ENCODE results near the gene TTC12. TPM values are rescaled to one million over a fixed set of nuclear protein-coding genes. Genes with fewer than 3 reads are reported as not detected.

Gene TTC12
- total RNA-seq, 1 experiment from 2014 or later = 7.6 TPM

DNA sequence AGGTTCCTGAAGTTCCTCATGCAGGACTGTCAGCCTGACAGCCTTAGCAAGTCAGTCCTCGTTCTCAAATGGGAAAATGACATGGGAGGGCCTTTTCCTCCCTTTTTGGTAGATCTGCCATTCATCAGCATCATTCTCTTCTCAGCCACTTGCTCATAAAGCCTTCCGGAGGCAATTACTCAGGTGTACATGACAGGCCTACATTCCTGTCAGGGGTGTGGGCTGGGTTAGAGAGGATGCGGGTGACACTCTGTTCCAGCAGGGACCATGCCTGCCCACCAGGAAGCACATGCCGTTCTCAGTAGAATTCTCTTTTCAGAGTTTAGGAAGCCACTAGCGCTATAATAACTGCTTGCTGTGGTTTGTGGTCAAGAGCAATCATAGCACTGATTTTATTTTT lies 49.0 kb downstream of the TTC12 start:
- H3K27ac Mint-ChIP-seq = no peak overlapping the region
- no peaks in the 10 kb centered on the region for H3K9me3 Mint-ChIP-seq
- no peak for TF ChIP-seq NFYB (CRISPR knock-in tag; conservative IDR thresholded peaks at IDR 0.05; ENCODE audit: low read depth)
- TF ChIP-seq, protein P1, sequence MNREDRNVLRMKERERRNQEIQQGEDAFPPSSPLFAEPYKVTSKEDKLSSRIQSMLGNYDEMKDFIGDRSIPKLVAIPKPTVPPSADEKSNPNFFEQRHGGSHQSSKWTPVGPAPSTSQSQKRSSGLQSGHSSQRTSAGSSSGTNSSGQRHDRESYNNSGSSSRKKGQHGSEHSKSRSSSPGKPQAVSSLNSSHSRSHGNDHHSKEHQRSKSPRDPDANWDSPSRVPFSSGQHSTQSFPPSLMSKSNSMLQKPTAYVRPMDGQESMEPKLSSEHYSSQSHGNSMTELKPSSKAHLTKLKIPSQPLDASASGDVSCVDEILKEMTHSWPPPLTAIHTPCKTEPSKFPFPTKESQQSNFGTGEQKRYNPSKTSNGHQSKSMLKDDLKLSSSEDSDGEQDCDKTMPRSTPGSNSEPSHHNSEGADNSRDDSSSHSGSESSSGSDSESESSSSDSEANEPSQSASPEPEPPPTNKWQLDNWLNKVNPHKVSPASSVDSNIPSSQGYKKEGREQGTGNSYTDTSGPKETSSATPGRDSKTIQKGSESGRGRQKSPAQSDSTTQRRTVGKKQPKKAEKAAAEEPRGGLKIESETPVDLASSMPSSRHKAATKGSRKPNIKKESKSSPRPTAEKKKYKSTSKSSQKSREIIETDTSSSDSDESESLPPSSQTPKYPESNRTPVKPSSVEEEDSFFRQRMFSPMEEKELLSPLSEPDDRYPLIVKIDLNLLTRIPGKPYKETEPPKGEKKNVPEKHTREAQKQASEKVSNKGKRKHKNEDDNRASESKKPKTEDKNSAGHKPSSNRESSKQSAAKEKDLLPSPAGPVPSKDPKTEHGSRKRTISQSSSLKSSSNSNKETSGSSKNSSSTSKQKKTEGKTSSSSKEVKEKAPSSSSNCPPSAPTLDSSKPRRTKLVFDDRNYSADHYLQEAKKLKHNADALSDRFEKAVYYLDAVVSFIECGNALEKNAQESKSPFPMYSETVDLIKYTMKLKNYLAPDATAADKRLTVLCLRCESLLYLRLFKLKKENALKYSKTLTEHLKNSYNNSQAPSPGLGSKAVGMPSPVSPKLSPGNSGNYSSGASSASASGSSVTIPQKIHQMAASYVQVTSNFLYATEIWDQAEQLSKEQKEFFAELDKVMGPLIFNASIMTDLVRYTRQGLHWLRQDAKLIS (CRISPR knock-in tag; IDR thresholded peaks at IDR 0.05; ENCODE audit: borderline replicate concordance) = no peak
- TF ChIP-seq, protein P2, sequence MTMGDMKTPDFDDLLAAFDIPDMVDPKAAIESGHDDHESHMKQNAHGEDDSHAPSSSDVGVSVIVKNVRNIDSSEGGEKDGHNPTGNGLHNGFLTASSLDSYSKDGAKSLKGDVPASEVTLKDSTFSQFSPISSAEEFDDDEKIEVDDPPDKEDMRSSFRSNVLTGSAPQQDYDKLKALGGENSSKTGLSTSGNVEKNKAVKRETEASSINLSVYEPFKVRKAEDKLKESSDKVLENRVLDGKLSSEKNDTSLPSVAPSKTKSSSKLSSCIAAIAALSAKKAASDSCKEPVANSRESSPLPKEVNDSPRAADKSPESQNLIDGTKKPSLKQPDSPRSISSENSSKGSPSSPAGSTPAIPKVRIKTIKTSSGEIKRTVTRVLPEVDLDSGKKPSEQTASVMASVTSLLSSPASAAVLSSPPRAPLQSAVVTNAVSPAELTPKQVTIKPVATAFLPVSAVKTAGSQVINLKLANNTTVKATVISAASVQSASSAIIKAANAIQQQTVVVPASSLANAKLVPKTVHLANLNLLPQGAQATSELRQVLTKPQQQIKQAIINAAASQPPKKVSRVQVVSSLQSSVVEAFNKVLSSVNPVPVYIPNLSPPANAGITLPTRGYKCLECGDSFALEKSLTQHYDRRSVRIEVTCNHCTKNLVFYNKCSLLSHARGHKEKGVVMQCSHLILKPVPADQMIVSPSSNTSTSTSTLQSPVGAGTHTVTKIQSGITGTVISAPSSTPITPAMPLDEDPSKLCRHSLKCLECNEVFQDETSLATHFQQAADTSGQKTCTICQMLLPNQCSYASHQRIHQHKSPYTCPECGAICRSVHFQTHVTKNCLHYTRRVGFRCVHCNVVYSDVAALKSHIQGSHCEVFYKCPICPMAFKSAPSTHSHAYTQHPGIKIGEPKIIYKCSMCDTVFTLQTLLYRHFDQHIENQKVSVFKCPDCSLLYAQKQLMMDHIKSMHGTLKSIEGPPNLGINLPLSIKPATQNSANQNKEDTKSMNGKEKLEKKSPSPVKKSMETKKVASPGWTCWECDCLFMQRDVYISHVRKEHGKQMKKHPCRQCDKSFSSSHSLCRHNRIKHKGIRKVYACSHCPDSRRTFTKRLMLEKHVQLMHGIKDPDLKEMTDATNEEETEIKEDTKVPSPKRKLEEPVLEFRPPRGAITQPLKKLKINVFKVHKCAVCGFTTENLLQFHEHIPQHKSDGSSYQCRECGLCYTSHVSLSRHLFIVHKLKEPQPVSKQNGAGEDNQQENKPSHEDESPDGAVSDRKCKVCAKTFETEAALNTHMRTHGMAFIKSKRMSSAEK (CRISPR knock-in tag; IDR thresholded peaks at IDR 0.05; ENCODE audit: borderline replicate concordance) = no peak
- TF ChIP-seq SMAD3 (CRISPR knock-in tag; IDR thresholded peaks at IDR 0.05; ENCODE audit: borderline replicate concordance) = no peak
- no peak for TF ChIP-seq NFE2L1 (CRISPR knock-in tag; IDR thresholded peaks at IDR 0.05)
- TF ChIP-seq ZNF671 (CRISPR knock-in tag; IDR thresholded peaks at IDR 0.05) = no peak
- TF ChIP-seq ZNF219 (CRISPR knock-in tag; IDR thresholded peaks at IDR 0.05; ENCODE audit: borderline replicate concordance) = no peak
- no peak for TF ChIP-seq ETV6 (CRISPR knock-in tag; IDR thresholded peaks at IDR 0.05)
- TF ChIP-seq STAT6 (CRISPR knock-in tag; conservative IDR thresholded peaks at IDR 0.05; ENCODE audit: low read depth) = no peak
- TF ChIP-seq HMGA2 (CRISPR knock-in tag; IDR thresholded peaks at IDR 0.05) = no peak
- no peak for TF ChIP-seq ZNF232 (CRISPR knock-in tag; IDR thresholded peaks at IDR 0.05)
- no peak for TF ChIP-seq ESRRA (CRISPR knock-in tag; IDR thresholded peaks at IDR 0.05; ENCODE audit: borderline replicate concordance)
- no peak for TF ChIP-seq OVOL2 (CRISPR knock-in tag; IDR thresholded peaks at IDR 0.05; ENCODE audit: borderline replicate concordance)
- TF ChIP-seq GTF2I (CRISPR knock-in tag; conservative IDR thresholded peaks at IDR 0.05) = no peak
- no peaks in the 10 kb centered on the region for H3K27me3 Mint-ChIP-seq (ENCODE audit: low read depth)
- POLR2A ChIA-PET = no interaction called here
- ATAC-seq (no peak), DNase-seq (ENCODE audit: low spot score) (no peak)
- H3K4me3 Mint-ChIP-seq = no peak overlapping the region
- no peaks in the 10 kb centered on the region for H3K36me3 Mint-ChIP-seq
- CTCF ChIA-PET = no interaction called here
- peaks cover 9% of the 10 kb centered on the region for H3K4me1 Mint-ChIP-seq

- Mint-ChIP-seq H3K27ac (no peak overlapping the region), H3K36me3 (no peaks in the 10 kb centered on the region), H3K4me3 (no peak overlapping the region), H3K9me3 (no peaks in the 10 kb centered on the region), H3K27me3 (ENCODE audit: low read depth) (no peaks in the 10 kb centered on the region), H3K4me1 (peaks cover 11% of the 10 kb centered on the region)
- ATAC-seq (peak; percentile 48), DNase-seq (ENCODE audit: low spot score) (no peak)
- POLR2A ChIA-PET = no interaction called here
- CTCF ChIA-PET = no interaction called here
- no peak for TF ChIP-seq CBFB (CRISPR knock-in tag; IDR thresholded peaks at IDR 0.05; ENCODE audit: low read depth)
- TF ChIP-seq FOXK1 (CRISPR knock-in tag; IDR thresholded peaks at IDR 0.05) = no peak
- no peak for TF ChIP-seq ZNF232 (CRISPR knock-in tag; IDR thresholded peaks at IDR 0.05)
- TF ChIP-seq NR2C2 (CRISPR knock-in tag; IDR thresholded peaks at IDR 0.05) = no peak
- no peak for TF ChIP-seq ESRRA (CRISPR knock-in tag; IDR thresholded peaks at IDR 0.05; ENCODE audit: borderline replicate concordance)
- TF ChIP-seq, protein P3, sequence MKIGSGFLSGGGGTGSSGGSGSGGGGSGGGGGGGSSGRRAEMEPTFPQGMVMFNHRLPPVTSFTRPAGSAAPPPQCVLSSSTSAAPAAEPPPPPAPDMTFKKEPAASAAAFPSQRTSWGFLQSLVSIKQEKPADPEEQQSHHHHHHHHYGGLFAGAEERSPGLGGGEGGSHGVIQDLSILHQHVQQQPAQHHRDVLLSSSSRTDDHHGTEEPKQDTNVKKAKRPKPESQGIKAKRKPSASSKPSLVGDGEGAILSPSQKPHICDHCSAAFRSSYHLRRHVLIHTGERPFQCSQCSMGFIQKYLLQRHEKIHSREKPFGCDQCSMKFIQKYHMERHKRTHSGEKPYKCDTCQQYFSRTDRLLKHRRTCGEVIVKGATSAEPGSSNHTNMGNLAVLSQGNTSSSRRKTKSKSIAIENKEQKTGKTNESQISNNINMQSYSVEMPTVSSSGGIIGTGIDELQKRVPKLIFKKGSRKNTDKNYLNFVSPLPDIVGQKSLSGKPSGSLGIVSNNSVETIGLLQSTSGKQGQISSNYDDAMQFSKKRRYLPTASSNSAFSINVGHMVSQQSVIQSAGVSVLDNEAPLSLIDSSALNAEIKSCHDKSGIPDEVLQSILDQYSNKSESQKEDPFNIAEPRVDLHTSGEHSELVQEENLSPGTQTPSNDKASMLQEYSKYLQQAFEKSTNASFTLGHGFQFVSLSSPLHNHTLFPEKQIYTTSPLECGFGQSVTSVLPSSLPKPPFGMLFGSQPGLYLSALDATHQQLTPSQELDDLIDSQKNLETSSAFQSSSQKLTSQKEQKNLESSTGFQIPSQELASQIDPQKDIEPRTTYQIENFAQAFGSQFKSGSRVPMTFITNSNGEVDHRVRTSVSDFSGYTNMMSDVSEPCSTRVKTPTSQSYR (CRISPR knock-in tag; IDR thresholded peaks at IDR 0.05) = no peak
- TF ChIP-seq, protein P4, sequence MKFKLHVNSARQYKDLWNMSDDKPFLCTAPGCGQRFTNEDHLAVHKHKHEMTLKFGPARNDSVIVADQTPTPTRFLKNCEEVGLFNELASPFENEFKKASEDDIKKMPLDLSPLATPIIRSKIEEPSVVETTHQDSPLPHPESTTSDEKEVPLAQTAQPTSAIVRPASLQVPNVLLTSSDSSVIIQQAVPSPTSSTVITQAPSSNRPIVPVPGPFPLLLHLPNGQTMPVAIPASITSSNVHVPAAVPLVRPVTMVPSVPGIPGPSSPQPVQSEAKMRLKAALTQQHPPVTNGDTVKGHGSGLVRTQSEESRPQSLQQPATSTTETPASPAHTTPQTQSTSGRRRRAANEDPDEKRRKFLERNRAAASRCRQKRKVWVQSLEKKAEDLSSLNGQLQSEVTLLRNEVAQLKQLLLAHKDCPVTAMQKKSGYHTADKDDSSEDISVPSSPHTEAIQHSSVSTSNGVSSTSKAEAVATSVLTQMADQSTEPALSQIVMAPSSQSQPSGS (CRISPR knock-in tag; IDR thresholded peaks at IDR 0.05; ENCODE audit: borderline replicate concordance, low read depth) = no peak
- no peak for TF ChIP-seq JUN (CRISPR knock-in tag; IDR thresholded peaks at IDR 0.05)
- no peak for TF ChIP-seq NFE2L1 (CRISPR knock-in tag; IDR thresholded peaks at IDR 0.05)
Measured at GRCh38 chr11:113363996-113364641, 49.7 kb downstream of the TTC12 start.
